ENCODE data around the gene AXIN2.

AXIN2 gene

DNA sequence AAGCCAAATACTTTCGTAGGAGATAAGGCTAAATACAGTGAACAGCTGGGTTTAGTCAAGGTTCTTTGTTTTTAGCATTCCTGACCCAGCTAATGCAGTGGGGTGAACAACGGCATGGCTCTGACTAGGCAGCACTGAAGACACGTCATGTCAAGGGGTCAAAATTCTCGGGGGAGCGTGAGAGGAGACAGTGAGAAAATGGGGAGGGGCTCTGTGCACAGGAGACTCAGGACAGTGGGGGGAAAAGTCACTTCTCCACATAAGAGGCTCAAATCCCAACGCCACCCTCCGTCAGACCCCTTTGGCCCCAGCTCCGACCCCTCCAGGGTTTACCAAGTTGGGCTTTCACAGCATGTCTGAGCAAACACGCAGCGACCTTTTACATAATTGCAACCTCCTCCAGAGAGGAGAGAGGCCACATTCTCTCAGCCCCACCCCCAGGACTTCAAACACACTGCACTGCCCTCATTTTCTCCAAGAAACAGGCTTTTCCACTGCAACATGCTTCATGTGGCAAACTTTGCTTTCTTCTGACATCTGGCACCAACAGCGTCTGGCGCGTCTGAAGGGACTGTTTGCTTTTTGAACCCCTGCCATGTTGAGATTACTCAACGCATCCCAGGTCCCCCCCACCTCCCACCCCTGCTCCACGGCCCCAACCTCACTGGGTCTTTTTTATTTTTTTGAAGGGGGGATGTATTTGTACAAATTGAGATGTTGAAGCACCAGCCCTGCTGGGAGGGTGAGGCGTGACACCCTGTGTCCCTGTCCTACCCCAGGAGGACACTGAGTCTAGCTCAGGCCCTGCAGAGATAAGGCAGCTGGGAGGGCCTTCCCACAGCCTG lies 30.0 kb downstream of the AXIN2 start:
- no peaks in the 10 kb centered on the region for H3K27me3 ChIP-seq (ENCODE audit: insufficient read depth, poor library complexity, severe bottlenecking)
- no peak for DNase-seq (ENCODE audit: low read depth in 1 of 2, low spot score in 1 of 2)
- TF ChIP-seq, protein P1, sequence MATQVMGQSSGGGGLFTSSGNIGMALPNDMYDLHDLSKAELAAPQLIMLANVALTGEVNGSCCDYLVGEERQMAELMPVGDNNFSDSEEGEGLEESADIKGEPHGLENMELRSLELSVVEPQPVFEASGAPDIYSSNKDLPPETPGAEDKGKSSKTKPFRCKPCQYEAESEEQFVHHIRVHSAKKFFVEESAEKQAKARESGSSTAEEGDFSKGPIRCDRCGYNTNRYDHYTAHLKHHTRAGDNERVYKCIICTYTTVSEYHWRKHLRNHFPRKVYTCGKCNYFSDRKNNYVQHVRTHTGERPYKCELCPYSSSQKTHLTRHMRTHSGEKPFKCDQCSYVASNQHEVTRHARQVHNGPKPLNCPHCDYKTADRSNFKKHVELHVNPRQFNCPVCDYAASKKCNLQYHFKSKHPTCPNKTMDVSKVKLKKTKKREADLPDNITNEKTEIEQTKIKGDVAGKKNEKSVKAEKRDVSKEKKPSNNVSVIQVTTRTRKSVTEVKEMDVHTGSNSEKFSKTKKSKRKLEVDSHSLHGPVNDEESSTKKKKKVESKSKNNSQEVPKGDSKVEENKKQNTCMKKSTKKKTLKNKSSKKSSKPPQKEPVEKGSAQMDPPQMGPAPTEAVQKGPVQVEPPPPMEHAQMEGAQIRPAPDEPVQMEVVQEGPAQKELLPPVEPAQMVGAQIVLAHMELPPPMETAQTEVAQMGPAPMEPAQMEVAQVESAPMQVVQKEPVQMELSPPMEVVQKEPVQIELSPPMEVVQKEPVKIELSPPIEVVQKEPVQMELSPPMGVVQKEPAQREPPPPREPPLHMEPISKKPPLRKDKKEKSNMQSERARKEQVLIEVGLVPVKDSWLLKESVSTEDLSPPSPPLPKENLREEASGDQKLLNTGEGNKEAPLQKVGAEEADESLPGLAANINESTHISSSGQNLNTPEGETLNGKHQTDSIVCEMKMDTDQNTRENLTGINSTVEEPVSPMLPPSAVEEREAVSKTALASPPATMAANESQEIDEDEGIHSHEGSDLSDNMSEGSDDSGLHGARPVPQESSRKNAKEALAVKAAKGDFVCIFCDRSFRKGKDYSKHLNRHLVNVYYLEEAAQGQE (IDR thresholded peaks at IDR 0.05; ENCODE audit: insufficient replicate concordance, low read depth) = no peak
- TF ChIP-seq POLR2AphosphoS5 (IDR thresholded peaks at IDR 0.05; ENCODE audit: low read depth) (no peak), SPI1 (IDR thresholded peaks at IDR 0.05; ENCODE audit: borderline replicate concordance, low read depth) (no peak), GABPA (IDR thresholded peaks at IDR 0.05; ENCODE audit: low read depth) (no peak)
- TF ChIP-seq, protein P2, sequence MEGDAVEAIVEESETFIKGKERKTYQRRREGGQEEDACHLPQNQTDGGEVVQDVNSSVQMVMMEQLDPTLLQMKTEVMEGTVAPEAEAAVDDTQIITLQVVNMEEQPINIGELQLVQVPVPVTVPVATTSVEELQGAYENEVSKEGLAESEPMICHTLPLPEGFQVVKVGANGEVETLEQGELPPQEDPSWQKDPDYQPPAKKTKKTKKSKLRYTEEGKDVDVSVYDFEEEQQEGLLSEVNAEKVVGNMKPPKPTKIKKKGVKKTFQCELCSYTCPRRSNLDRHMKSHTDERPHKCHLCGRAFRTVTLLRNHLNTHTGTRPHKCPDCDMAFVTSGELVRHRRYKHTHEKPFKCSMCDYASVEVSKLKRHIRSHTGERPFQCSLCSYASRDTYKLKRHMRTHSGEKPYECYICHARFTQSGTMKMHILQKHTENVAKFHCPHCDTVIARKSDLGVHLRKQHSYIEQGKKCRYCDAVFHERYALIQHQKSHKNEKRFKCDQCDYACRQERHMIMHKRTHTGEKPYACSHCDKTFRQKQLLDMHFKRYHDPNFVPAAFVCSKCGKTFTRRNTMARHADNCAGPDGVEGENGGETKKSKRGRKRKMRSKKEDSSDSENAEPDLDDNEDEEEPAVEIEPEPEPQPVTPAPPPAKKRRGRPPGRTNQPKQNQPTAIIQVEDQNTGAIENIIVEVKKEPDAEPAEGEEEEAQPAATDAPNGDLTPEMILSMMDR (IDR thresholded peaks at IDR 0.05; ENCODE audit: insufficient read depth, low read length) = no peak
- no peak overlapping the region for H3K4me3 ChIP-seq (replicated peaks; ENCODE audit: insufficient read depth, low read length)
- H3K27ac ChIP-seq (replicated peaks) = no peak overlapping the region

DNA sequence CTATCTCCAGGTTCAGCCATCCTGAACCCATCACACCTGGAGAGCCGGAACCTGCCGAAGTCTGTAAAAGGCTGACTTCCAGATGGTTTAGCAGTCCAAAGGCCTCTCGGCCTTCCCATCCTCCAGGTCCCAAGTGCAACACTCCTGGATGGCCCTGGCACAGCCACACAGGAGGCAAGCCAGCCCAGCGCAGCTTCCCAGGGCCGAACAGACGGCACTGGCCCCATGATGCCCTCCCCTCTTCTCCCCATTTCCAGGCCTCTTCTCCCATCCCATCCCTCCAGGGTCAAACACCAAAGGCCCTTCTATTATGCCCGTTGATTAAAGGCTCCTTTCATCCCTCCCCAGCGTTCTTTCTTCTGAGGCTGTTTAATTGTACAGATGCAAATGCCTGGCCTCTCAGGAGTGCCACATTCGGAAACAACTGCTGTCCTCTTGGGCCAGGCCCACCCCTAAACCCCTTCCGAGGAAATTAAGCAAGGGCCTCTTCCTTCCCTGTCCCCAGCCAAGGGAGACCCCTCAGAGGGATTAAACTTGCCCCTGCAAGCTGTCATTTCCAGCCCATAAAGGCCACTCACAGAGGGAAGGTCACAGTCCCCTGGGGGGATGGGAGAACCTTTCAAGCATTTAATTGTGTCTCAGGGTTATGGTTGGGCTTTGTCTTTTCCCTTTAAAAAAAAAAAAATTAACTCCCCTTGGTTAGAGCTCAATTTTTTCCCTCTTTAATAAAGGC lies 30.8 kb downstream of the AXIN2 start:
- Histone ChIP-seq H3K27me3 (ENCODE audit: insufficient read depth, poor library complexity, severe bottlenecking) (no peaks in the 10 kb centered on the region), H3K27ac (replicated peaks) (no peak overlapping the region), H3K4me3 (replicated peaks; ENCODE audit: insufficient read depth, low read length) (no peak overlapping the region)
- DNase-seq (ENCODE audit: low read depth in 1 of 2, low spot score in 1 of 2) = no peak
- TF ChIP-seq, protein P2 (IDR thresholded peaks at IDR 0.05; ENCODE audit: insufficient read depth, low read length) = no peak
- no peak for TF ChIP-seq POLR2AphosphoS5 (IDR thresholded peaks at IDR 0.05; ENCODE audit: low read depth)
- TF ChIP-seq GABPA (IDR thresholded peaks at IDR 0.05; ENCODE audit: low read depth) = no peak

DNA sequence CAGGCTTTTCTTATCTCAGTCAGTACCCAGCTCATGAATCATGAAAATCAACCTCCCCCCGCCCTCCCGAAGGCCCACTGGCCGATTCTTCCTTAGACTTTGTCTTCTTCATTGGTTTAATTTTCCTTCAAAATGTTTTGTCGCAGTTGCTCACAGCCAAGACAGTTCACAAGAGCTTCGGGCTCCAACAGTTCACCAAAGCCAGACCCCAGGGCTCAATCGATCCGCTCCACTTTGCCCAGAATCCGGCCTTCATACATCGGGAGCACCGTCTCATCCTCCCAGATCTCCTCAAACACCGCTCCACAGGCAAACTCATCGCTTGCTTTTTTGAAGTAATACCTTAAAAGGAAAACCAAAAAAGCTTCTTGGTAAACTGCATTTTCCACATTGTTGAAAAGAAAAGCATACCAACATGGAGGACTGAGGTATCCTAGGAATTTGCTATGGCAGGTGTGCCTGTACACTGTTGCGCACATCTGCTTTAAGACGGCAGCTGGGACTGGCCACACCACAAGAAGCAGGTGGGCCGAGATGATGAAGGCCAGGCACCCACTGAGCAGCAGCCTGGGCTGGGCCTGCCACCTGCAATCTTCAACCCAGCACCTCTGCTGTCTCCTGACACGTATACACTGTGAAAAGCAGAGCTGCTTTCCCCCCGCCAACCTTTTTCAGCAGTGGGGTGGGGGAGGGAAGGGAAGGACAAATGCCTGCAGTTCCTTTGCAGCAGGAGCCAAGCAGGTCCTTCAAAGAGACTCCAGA lies 31.5 kb downstream of the AXIN2 start:
- no peak overlapping the region for H3K4me3 ChIP-seq (replicated peaks; ENCODE audit: insufficient read depth, low read length)
- H3K27ac ChIP-seq (replicated peaks) = no peak overlapping the region
- H3K27me3 ChIP-seq (ENCODE audit: insufficient read depth, poor library complexity, severe bottlenecking) = no peaks in the 10 kb centered on the region
- TF ChIP-seq, protein P2 (IDR thresholded peaks at IDR 0.05; ENCODE audit: insufficient read depth, low read length) = no peak
- TF ChIP-seq POLR2AphosphoS5 (IDR thresholded peaks at IDR 0.05; ENCODE audit: low read depth) (no peak), GABPA (IDR thresholded peaks at IDR 0.05; ENCODE audit: low read depth) (no peak), SPI1 (IDR thresholded peaks at IDR 0.05; ENCODE audit: borderline replicate concordance, low read depth) (no peak)
- TF ChIP-seq, protein P1 (IDR thresholded peaks at IDR 0.05; ENCODE audit: insufficient replicate concordance, low read depth) = no peak
- DNase-seq (ENCODE audit: low read depth in 1 of 2, low spot score in 1 of 2) = no peak
